Measurements from ENCODE around the gene MME. TPM values are rescaled to one million over a fixed set of nuclear protein-coding genes. Genes with fewer than 3 reads are reported as not detected.

The MME gene
- total RNA-seq, 1 experiment from 2014 or later = not detected

DNA sequence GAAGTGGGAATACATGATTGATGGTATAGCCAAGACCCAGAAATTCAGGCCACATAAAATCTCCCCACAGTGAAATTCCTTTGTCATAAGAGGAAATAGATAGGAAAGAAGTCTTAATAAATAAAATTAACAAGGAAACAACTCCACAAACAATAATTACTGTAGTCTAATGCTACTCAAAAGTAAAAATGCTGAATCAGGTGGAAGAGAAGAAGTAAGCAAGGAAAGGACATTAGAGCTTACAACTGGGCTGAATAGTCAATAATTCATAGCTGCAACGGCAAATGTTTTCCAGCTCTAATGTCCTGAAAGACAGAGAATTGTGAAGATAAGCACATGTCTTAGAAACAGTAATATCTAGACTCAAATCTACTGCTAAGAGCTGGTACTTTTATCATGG lies 149.0 kb downstream of the MME start:
- no peak for DNase-seq (ENCODE audit: extremely low read depth, low read depth)

DNA sequence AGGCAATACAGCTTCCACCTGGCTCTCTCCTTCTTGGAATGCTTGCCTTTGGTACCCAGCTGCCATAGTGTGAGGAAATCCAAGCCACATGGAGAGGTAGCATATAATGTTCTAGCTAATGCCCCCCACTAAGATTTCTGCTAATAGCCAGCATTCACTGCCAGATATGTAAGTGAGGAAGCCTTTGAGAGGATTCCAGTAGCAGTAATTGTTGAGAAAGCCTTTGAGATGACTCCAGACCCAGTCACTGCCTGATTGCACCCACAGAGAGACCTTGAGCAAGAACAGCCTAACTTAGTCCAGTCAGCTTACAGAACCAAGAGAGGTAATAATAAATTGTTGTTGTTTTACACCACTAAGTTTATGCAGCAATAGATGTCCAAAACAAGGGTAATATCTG lies 150.3 kb downstream of the MME start:
- DNase-seq (ENCODE audit: extremely low read depth, low read depth) = no peak

DNA sequence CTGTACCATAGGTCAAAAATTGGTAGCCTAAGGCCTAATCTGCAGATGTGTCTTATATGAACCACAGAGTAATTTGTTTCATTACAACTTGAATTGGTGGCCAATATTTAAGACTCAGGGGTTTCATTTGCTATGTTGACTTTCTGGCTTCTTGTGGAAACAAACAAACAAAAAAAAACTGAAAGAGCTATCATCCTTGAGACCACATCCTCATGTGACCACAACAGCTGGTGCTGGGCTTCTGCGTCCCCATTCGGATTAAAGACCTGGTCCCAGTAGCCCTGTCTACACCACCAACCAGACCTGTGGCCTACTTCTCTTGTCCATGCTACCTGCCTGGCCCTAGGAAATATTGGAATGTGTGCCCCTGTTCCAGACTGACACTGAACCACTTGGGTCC lies 151.7 kb downstream of the MME start:
- no peak for DNase-seq (ENCODE audit: extremely low read depth, low read depth)

DNA sequence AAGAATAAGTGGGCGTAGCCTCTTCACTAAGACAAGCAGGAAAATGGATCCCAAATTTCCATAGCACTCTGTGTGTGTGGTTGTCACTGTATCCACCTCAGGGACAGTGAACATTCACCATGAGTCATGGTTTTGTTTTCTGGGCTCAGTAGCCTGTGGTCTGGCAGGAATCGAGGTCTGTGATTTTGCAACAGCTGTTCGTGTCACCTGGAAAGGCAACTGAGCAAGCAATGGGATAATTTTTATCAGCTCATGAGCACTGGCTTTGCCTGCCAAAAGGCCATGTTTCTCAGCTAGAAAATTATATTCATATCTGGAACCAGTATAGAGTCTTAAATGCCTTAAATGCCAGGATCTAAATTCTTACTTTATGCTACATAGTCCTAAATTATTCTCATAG lies 152.5 kb downstream of the MME start:
- no peak for DNase-seq (ENCODE audit: extremely low read depth, low read depth)

DNA sequence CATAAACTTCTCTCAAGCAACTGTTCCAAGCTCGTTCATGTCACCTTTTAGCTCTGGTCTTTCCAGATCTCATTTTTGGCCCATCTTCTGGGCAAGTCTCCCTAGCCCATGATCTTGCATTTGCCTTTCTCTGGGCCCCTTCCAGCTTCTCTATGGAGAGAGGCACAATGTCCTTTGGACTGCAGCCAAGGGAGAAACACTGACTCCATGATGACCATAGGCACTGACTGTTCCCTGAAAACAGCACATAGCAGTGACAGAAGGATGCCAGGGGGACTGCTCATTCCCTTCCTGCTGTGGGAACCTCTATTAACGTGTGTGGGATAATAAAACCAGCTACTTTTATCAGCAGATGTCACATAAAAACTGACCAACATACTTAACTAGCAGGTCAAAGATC lies 153.1 kb downstream of the MME start:
- DNase-seq (ENCODE audit: extremely low read depth, low read depth) = no peak

Other genes starting within 250 kb of the MME start
- gene STRIT1, start 213.4 kb downstream of the MME start, total RNA-seq (2014; rRNA removed; shearing (Covaris generic)) = not detected in 2 replicates